ENCODE data around the gene SRBD1.

DNA sequence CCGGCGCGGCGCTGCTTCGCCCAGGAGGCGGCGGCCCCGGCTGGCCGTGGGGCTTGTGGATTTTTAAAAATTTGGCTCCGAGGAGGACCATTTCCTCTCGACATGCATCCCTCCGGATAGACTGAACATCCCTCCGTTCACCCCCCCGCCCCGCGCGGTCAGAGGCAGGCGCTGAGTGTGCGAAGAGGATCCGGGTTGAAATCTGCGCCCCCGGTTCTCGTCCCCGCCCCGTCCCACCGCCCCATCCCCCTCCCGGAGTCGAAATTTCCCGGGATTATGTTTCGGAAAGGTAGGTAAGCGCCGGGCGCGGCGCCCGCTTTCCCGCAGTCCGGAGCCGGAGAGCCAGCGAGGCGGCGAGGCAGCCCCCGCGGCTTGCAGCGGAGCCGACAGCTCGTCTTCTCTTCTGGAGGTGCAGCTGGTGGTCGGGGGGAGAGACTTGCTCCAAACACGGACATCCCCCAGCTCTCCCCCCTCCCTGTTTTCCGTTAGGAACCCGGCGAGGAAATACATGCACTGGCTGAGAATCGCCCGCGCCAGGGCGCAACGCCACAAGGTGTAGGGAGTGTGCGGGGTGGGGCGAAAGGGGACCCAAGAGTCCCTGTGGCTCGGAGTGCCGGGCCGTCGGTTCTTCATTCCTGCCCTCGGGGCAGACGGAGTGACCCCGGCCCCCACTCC lies 40.5 kb upstream of the SRBD1 start, which contains the start of gene PRKCE:
- TF ChIP-seq EZH2 (IDR thresholded peaks at IDR 0.05; ENCODE audit: insufficient read depth, poor library complexity, severe bottlenecking): no peak
- TF ChIP-seq EZH2phosphoT487 (IDR thresholded peaks at IDR 0.05; ENCODE audit: insufficient read depth, low read depth): no peak
